Endometrial microvascular endothelial cells (primary cell): ENCODE results near the gene BCL7C. TPM values are rescaled to one million over a fixed set of nuclear protein-coding genes. Genes with fewer than 3 reads are reported as not detected.

Experiments used
- in situ Hi-C: cut with HindIII; loops from 2 replicates; pipeline ENCODE4 v1.10.0; 2017; ENCODE audit warnings: low sequenced_read_pairs, low pct_unique_long_range_greater_than_20kb; ENCODE audit errors: inconsistent ontology term
- total RNA-seq: library from RNA; depleted of rRNA; stranded (reverse); fragments of >200 nt; gene quantifications from one replicate; pipeline ENCODE4 v1.2.3, GENCODE V29; 2015; ENCODE audit errors: inconsistent ontology term

The BCL7C gene
- total RNA-seq, 1 donor from 2014 or later: 25.8 TPM

GRCh38 chr16:30841332-30841731 lies 52.5 kb downstream of the BCL7C start:
- in situ Hi-C loops: no loop called here

GRCh38 chr16:30840611-30841010 lies 53.3 kb downstream of the BCL7C start:
- in situ Hi-C loops: no loop called here

GRCh38 chr16:30839523-30840227 lies 54.2 kb downstream of the BCL7C start:
- in situ Hi-C loops: no loop called here

GRCh38 chr16:30838876-30839471 lies 54.9 kb downstream of the BCL7C start:
- in situ Hi-C loops: no loop called here

GRCh38 chr16:30837904-30838303 lies 56.0 kb downstream of the BCL7C start:
- in situ Hi-C loops: no loop called here

Other genes with a start within 250 kb of the BCL7C start
- 22.9 TPM for gene PRR14, start 243.1 kb downstream of the BCL7C start, total RNA-seq
- 24.7 TPM for gene FBRS, start 235.6 kb downstream of the BCL7C start, total RNA-seq
- 10.2 TPM for gene SRCAP, start 194.9 kb downstream of the BCL7C start, total RNA-seq
- gene PHKG2, start 145.7 kb downstream of the BCL7C start, total RNA-seq: 22.5 TPM
- 1.2 TPM for gene CFAP119, start 132.0 kb downstream of the BCL7C start, total RNA-seq
- 69.8 TPM for gene RNF40, start 131.8 kb downstream of the BCL7C start, total RNA-seq
- gene ZNF629, start 106.9 kb downstream of the BCL7C start, total RNA-seq: 6.1 TPM
- 1.3 TPM for gene CTF1, start 2.5 kb upstream of the BCL7C start, total RNA-seq
- gene FBXL19, start 29.5 kb upstream of the BCL7C start, total RNA-seq: 23.1 TPM
- 13.4 TPM for gene ORAI3, start 55.0 kb upstream of the BCL7C start, total RNA-seq
- gene SETD1A, start 63.7 kb upstream of the BCL7C start, total RNA-seq: 5.0 TPM
- gene HSD3B7, start 91.1 kb upstream of the BCL7C start, total RNA-seq: 6.0 TPM
- gene STX1B, start 116.6 kb upstream of the BCL7C start, total RNA-seq: not detected
- gene STX4, start 139.5 kb upstream of the BCL7C start, total RNA-seq: 35.9 TPM
- 16.5 TPM for gene ZNF668, start 180.2 kb upstream of the BCL7C start, total RNA-seq
- gene ZNF646, start 180.3 kb upstream of the BCL7C start, total RNA-seq: 7.2 TPM
- gene PRSS53, start 194.9 kb upstream of the BCL7C start, total RNA-seq: 0.19 TPM
- 179 TPM for gene VKORC1, start 200.7 kb upstream of the BCL7C start, total RNA-seq
- gene BCKDK, start 214.3 kb upstream of the BCL7C start, total RNA-seq: 88.6 TPM
- 30.1 TPM for gene KAT8, start 223.6 kb upstream of the BCL7C start, total RNA-seq
- not detected for gene PRSS8, start 241.7 kb upstream of the BCL7C start, total RNA-seq